Mesodermal cell (in vitro differentiated cells): ENCODE measurements around the gene CYP1A2.
"Not testable (repeated sequence)": the region's sequence is repeated elsewhere in the genome, so short reads cannot be mapped to it uniquely, and the experiment has no call there.

Source experiments
- H3K27ac ChIP-seq: 2 replicates; pipeline ENCODE4 v1.7.0; 2013; ENCODE audit warnings: mild to moderate bottlenecking, low read depth, low read length, moderate library complexity; ENCODE audit not compliant: severe bottlenecking
- H3K36me3 ChIP-seq: 2 replicates; pipeline ENCODE4 v1.7.1; 2013; ENCODE audit warnings: mild to moderate bottlenecking, low read length, moderate library complexity; ENCODE audit not compliant: control insufficient read depth, insufficient read depth
- H3K4me1 ChIP-seq: one replicate; pipeline ENCODE4 v1.7.1; 2013; ENCODE audit warnings: mild to moderate bottlenecking, low read length; ENCODE audit not compliant: insufficient read depth, control insufficient read depth, poor library complexity, severe bottlenecking
- H3K4me3 ChIP-seq: 2 replicates; pipeline ENCODE4 v1.7.0; 2013; ENCODE audit warnings: low read length, control low read depth, mild to moderate bottlenecking; ENCODE audit not compliant: insufficient read depth, poor library complexity, severe bottlenecking; ENCODE audit errors: extremely low read depth
- H3K9me3 ChIP-seq: 2 replicates; pipeline ENCODE4 v1.7.1; 2013; ENCODE audit warnings: mild to moderate bottlenecking, low read length, moderate library complexity; ENCODE audit not compliant: control insufficient read depth
- WGBS, 2 experiments: methylation state at CpG; one replicate each; pipeline ENCODE4 v1.1.5; 2013; ENCODE audit warnings: missing lambda C conversion rate in 2 of 2; ENCODE audit not compliant: insufficient coverage in 2 of 2; 5-methylcytosine and 5-hydroxymethylcytosine counted together

Gene CYP1A2

GRCh38 chr15:74738239-74738638, 10.4 kb upstream of the CYP1A2 start:
- not testable (repeated sequence) for H3K4me1 ChIP-seq, H3K36me3 ChIP-seq, H3K9me3 ChIP-seq, H3K4me3 ChIP-seq, H3K27ac ChIP-seq
- WGBS, 2 experiments, result 73 to 82% methylated on average over 4 of the region's 5 CpGs

- no peak overlapping the region for H3K4me3 ChIP-seq
- H3K27ac ChIP-seq, result no peak overlapping the region
- WGBS, 2 experiments, result 89 to 94% methylated on average over 5 of the region's 5 CpGs
- no peaks in the 10 kb centered on the region for H3K36me3 ChIP-seq
- peaks cover 6% of the 10 kb centered on the region for H3K9me3 ChIP-seq
- no peaks in the 10 kb centered on the region for H3K4me1 ChIP-seq
Measured at GRCh38 chr15:74742422-74742821, 6.2 kb upstream of the CYP1A2 start.

DNA sequence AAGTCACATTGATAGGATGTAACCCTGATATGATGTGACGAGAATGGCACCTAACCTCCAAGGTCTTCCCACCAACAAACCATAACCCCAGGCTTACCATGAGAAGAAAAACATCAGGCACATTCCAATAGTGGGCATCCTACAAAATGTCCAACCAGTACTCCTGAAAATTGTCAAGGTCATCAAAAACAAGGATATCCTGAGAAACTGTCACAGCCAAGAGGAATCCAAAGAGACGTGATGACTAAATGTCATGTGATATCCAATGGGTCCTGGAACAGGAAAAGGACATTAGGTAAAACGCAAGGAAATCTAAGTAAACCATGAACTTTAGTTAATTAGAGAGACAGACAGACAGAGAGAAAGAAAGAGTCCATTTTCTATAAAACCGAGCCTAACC, 2.3 kb upstream of the CYP1A2 start:
- H3K27ac ChIP-seq, result no peak overlapping the region
- WGBS, 2 experiments, result 87 to 100% methylated on average over 2 to 3 of the region's 4 CpGs
- no peak overlapping the region for H3K4me3 ChIP-seq
- H3K36me3 ChIP-seq, result no peaks in the 10 kb centered on the region
- peaks cover 6% of the 10 kb centered on the region for H3K9me3 ChIP-seq
- no peaks in the 10 kb centered on the region for H3K4me1 ChIP-seq

DNA sequence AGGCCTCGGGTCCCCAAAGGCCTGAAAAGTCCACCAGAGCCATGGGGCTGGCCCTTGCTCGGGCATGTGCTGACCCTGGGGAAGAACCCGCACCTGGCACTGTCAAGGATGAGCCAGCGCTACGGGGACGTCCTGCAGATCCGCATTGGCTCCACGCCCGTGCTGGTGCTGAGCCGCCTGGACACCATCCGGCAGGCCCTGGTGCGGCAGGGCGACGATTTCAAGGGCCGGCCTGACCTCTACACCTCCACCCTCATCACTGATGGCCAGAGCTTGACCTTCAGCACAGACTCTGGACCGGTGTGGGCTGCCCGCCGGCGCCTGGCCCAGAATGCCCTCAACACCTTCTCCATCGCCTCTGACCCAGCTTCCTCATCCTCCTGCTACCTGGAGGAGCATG, 1.2 kb downstream of the CYP1A2 start:
- H3K9me3 ChIP-seq, result no peaks in the 10 kb centered on the region
- peaks cover 12% of the 10 kb centered on the region for H3K4me1 ChIP-seq
- H3K4me3 ChIP-seq, result no peak overlapping the region
- no peak overlapping the region for H3K27ac ChIP-seq
- no peaks in the 10 kb centered on the region for H3K36me3 ChIP-seq
- 93 to 94% methylated on average over 15 to 20 of the region's 20 CpGs for WGBS, 2 experiments

DNA sequence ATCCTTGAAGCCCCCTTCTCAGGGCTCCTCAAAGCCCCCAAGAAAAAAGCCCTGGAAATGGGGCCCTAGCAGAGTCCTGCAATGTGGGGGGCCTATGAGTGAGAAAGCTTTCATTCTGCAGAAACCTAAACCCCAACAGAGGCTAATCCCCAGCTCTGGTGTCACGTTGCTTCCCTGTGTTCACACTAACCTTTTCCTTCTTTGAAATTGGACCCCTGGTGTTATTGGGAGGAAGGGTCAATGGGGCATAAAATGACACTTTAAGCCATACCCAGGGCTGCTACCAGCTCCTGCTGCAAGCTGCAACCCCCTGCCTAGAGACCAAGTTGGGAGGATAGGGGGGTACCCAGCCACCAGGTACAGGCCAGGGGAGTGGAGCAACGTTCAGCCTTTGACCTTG, 2.1 kb downstream of the CYP1A2 start:
- Histone ChIP-seq H3K9me3 (no peaks in the 10 kb centered on the region), H3K4me3 (no peak overlapping the region), H3K4me1 (peaks cover 12% of the 10 kb centered on the region), H3K27ac (no peak overlapping the region), H3K36me3 (no peaks in the 10 kb centered on the region)
- WGBS, 2 experiments, result 27 to 40% methylated on average over 1 of the region's 2 CpGs

DNA sequence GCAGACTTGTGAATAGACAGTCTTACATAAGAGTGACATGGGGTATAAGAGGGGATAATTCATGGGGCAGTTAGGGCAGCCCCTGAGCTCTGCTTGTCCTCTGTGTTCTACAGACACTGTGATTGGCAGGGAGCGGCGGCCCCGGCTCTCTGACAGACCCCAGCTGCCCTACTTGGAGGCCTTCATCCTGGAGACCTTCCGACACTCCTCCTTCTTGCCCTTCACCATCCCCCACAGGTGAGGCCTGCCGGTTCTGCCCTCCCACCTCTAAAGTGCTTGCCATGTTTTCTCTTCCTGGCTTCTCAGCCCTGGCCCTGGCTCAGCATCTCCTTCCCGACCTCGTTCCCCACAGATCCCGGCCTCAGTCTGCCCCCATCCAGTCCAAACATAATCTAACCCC, 3.4 kb downstream of the CYP1A2 start:
- Histone ChIP-seq H3K27ac (no peak overlapping the region), H3K36me3 (no peaks in the 10 kb centered on the region), H3K4me3 (no peak overlapping the region), H3K4me1 (peaks cover 12% of the 10 kb centered on the region), H3K9me3 (no peaks in the 10 kb centered on the region)
- 83 to 84% methylated on average over 8 of the region's 8 CpGs for WGBS, 2 experiments

DNA sequence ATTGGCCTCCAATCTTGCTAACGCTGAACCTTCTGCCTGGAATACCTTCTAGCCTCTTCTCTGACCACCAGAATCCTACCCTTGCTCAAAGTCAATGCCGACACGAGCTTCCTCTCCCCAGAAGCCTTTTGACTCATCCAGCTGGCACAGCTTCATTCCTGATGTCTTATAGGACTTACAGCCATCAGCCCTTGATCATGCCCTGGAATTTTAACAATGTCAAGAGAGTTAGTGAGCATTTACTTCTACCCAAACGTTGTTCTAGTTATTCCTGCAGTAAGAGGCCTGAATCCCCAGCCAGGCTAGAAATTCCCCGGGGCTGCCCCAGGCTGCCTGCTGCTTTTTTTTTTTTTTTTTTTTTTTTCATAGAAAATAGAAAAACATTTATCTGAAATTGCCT, 3.9 kb downstream of the CYP1A2 start:
- WGBS, 2 experiments, result 62 to 84% methylated on average over 3 to 4 of the region's 5 CpGs
- Histone ChIP-seq H3K9me3 (no peaks in the 10 kb centered on the region), H3K27ac (no peak overlapping the region), H3K36me3 (no peaks in the 10 kb centered on the region), H3K4me3 (no peak overlapping the region), H3K4me1 (peaks cover 12% of the 10 kb centered on the region)

- no peak overlapping the region for H3K27ac ChIP-seq
- H3K4me1 ChIP-seq, result peaks cover 12% of the 10 kb centered on the region
- H3K9me3 ChIP-seq, result no peaks in the 10 kb centered on the region
- 93 to 96% methylated on average over 20 of the region's 20 CpGs for WGBS, 2 experiments
- no peak overlapping the region for H3K4me3 ChIP-seq
- H3K36me3 ChIP-seq, result no peaks in the 10 kb centered on the region
Measured at GRCh38 chr15:74754593-74755215, 6.1 kb downstream of the CYP1A2 start.

DNA sequence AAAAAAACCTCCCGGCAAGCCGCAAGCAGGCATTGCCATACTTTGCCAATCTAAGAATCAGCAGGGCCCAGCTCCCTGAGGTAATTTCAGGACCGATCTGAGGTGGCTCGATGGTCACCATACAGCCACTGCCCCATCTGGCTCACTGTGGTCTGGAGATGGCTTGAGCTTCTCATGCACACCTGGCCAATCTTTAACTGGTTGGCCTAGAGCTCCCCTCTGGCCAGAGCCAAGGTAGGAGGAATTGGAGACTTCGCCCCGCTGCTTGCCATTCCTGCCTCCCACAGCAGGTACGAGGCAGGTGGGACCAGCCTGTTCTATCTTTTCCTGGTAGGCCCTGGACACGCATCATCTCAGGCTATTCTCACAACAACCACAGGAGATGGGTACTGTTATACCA, 10.1 kb downstream of the CYP1A2 start:
- no peak overlapping the region for H3K4me3 ChIP-seq
- no peak overlapping the region for H3K27ac ChIP-seq
- no peaks in the 10 kb centered on the region for H3K36me3 ChIP-seq
- H3K9me3 ChIP-seq, result no peaks in the 10 kb centered on the region
- H3K4me1 ChIP-seq, result no peaks in the 10 kb centered on the region
- WGBS, 2 experiments, result 98 to 100% methylated on average over 5 of the region's 8 CpGs

- H3K9me3 ChIP-seq, result no peaks in the 10 kb centered on the region
- H3K36me3 ChIP-seq, result no peaks in the 10 kb centered on the region
- no peak overlapping the region for H3K4me3 ChIP-seq
- WGBS, 2 experiments, result 72% methylated on average over 5 of the region's 6 CpGs; no CpG with 5 or more reads in 1 of the 2 experiments
- H3K27ac ChIP-seq, result no peak overlapping the region
- no peaks in the 10 kb centered on the region for H3K4me1 ChIP-seq
Measured at GRCh38 chr15:74762791-74763150, 14.1 kb downstream of the CYP1A2 start.

DNA sequence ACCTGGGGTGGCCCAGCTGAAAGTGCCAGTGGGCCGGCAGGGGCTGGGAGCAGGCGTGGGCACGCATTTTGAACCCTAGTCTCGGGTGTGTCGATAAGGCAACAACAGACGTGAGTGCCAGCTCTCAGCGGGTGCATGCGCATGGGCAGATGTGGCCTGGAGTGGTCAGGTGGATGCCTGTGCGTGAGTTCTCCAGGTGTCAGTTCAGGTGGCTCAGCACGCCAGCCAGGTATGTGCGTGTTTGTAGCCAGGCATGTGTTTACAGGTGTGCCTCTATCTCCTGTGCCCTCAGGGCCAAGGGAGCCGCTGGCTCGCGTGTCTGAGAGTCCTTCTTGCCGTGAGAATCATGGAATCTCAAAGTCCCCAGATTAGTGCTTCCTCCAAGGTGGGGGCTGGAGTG, 14.8 kb downstream of the CYP1A2 start:
- 88 to 93% methylated on average over 15 of the region's 15 CpGs for WGBS, 2 experiments
- H3K27ac ChIP-seq, result no peak overlapping the region

More for the DNA sequence above, 14.8 kb downstream of the CYP1A2 start:
- H3K4me1 ChIP-seq, result no peaks in the 10 kb centered on the region
- H3K4me3 ChIP-seq, result no peak overlapping the region
- no peaks in the 10 kb centered on the region for H3K9me3 ChIP-seq
- H3K36me3 ChIP-seq, result no peaks in the 10 kb centered on the region
